Keratinocyte (primary cell): ENCODE measurements around the gene LCN10.

ENCODE experiments used
- CTCF ChIP-seq, 3 experiments: IDR thresholded peaks in 1 of 3; conservative IDR thresholded peaks in 1 of 3; optimal IDR thresholded peaks in 1 of 3; 2 replicates in 2 of 3; 3 replicates in 1 of 3; pipeline versions ENCODE3 to v1.5.1; 2011; ENCODE audit warnings: low read length in 3 of 3, mild to moderate bottlenecking in 3 of 3, moderate library complexity in 2 of 3, control low read depth in 1 of 3, inconsistent platforms in 1 of 3; ENCODE audit not compliant: insufficient read depth in 2 of 3; ENCODE audit errors: extremely low read depth in 1 of 3
- EZH2 ChIP-seq: IDR thresholded peaks from one replicate; pipeline ENCODE4 v1.6.1; 2012; ENCODE audit warnings: inconsistent platforms, mild to moderate bottlenecking, low read length, moderate library complexity

GRCh38 chr9:136748201-136748600, 5.5 kb upstream of the LCN10 start, which contains the start of gene LCN6:
- TF ChIP-seq EZH2 (no peak), CTCF (optimal IDR thresholded peaks at IDR 0.05 in 1 of 3, IDR thresholded peaks at IDR 0.05 in 1 of 3, conservative IDR thresholded peaks at IDR 0.05 in 1 of 3; ENCODE audit: extremely low read depth in 1 of 3, insufficient read depth in 2 of 3, low read length in 3 of 3) (no peak)
